Measurements from ENCODE around the gene P2RY2. TPM values are rescaled to one million over a fixed set of nuclear protein-coding genes. Genes with fewer than 3 reads are reported as not detected.

Gene P2RY2
- total RNA-seq, 1 donor: 0.36 TPM

- Histone ChIP-seq H4K20me1 (ENCODE audit: insufficient read depth, low read length) (no peaks in the 10 kb centered on the region), H3K4me3 (ENCODE audit: insufficient read depth, low read length) (peak overlapping the region; percentile 31), H3K27ac (ENCODE audit: low read depth, low read length) (peak overlapping the region; percentile 94), H3K36me3 (ENCODE audit: insufficient read depth, low read length) (no peaks in the 10 kb centered on the region), H3K4me2 (ENCODE audit: insufficient read depth, low read length) (peak overlapping the region; percentile 73), H3K27me3 (ENCODE audit: insufficient read depth, low read length) (no peaks in the 10 kb centered on the region), H3K9me3 (ENCODE audit: low read depth, low read length) (no peaks in the 10 kb centered on the region), H3K4me1 (ENCODE audit: insufficient read depth, low read length) (peaks cover 37% of the 10 kb centered on the region), H3K79me2 (ENCODE audit: insufficient read depth, low read length) (no peaks in the 10 kb centered on the region), H2AFZ (ENCODE audit: low read length) (peak overlapping the region; percentile 73)
- TF ChIP-seq, protein P1, sequence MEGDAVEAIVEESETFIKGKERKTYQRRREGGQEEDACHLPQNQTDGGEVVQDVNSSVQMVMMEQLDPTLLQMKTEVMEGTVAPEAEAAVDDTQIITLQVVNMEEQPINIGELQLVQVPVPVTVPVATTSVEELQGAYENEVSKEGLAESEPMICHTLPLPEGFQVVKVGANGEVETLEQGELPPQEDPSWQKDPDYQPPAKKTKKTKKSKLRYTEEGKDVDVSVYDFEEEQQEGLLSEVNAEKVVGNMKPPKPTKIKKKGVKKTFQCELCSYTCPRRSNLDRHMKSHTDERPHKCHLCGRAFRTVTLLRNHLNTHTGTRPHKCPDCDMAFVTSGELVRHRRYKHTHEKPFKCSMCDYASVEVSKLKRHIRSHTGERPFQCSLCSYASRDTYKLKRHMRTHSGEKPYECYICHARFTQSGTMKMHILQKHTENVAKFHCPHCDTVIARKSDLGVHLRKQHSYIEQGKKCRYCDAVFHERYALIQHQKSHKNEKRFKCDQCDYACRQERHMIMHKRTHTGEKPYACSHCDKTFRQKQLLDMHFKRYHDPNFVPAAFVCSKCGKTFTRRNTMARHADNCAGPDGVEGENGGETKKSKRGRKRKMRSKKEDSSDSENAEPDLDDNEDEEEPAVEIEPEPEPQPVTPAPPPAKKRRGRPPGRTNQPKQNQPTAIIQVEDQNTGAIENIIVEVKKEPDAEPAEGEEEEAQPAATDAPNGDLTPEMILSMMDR (IDR thresholded peaks at IDR 0.05; ENCODE audit: extremely low read depth, low read depth, low read length): no peak
- peak; percentile 85 for DNase-seq (ENCODE audit: insufficient read length, low spot score, missing footprints)
Observed at GRCh38 chr11:73258104-73259035, 40.3 kb downstream of the P2RY2 start.

GRCh38 chr11:73259406-73260126 lies 41.5 kb downstream of the P2RY2 start:
- TF ChIP-seq, protein P1 (IDR thresholded peaks at IDR 0.05; ENCODE audit: extremely low read depth, low read depth, low read length): no peak
- DNase-seq (ENCODE audit: insufficient read length, low spot score, missing footprints): no peak
- H3K27ac ChIP-seq (ENCODE audit: low read depth, low read length): peak overlapping the region; percentile 94
- H3K27me3 ChIP-seq (ENCODE audit: insufficient read depth, low read length): no peaks in the 10 kb centered on the region
- peak overlapping the region; percentile 28 for H2AFZ ChIP-seq (ENCODE audit: low read length)
- H4K20me1 ChIP-seq (ENCODE audit: insufficient read depth, low read length): no peaks in the 10 kb centered on the region
- no peaks in the 10 kb centered on the region for H3K79me2 ChIP-seq (ENCODE audit: insufficient read depth, low read length)
- no peak overlapping the region for H3K4me3 ChIP-seq (ENCODE audit: insufficient read depth, low read length)
- H3K9me3 ChIP-seq (ENCODE audit: low read depth, low read length): no peaks in the 10 kb centered on the region
- peaks cover 38% of the 10 kb centered on the region for H3K4me1 ChIP-seq (ENCODE audit: insufficient read depth, low read length)
- H3K36me3 ChIP-seq (ENCODE audit: insufficient read depth, low read length): no peaks in the 10 kb centered on the region
- H3K4me2 ChIP-seq (ENCODE audit: insufficient read depth, low read length): no peak overlapping the region

- Histone ChIP-seq H3K4me1 (ENCODE audit: insufficient read depth, low read length) (peaks cover 43% of the 10 kb centered on the region), H2AFZ (ENCODE audit: low read length) (peak overlapping the region; percentile 50), H4K20me1 (ENCODE audit: insufficient read depth, low read length) (no peaks in the 10 kb centered on the region), H3K4me2 (ENCODE audit: insufficient read depth, low read length) (no peak overlapping the region), H3K27ac (ENCODE audit: low read depth, low read length) (no peak overlapping the region), H3K9me3 (ENCODE audit: low read depth, low read length) (no peaks in the 10 kb centered on the region), H3K4me3 (ENCODE audit: insufficient read depth, low read length) (no peak overlapping the region), H3K36me3 (ENCODE audit: insufficient read depth, low read length) (no peaks in the 10 kb centered on the region), H3K27me3 (ENCODE audit: insufficient read depth, low read length) (no peaks in the 10 kb centered on the region), H3K79me2 (ENCODE audit: insufficient read depth, low read length) (no peaks in the 10 kb centered on the region)
- TF ChIP-seq, protein P1 (IDR thresholded peaks at IDR 0.05; ENCODE audit: extremely low read depth, low read depth, low read length): no peak
- DNase-seq (ENCODE audit: insufficient read length, low spot score, missing footprints): peak; percentile 30
Observed at GRCh38 chr11:73260127-73260457, 42.0 kb downstream of the P2RY2 start.
